GM03348 (cell line): ENCODE results near the gene TNNT1.
A peak's percentile ranks its signal among the peaks of the same experiment; 100 is the strongest.
"Not testable (repeated sequence)": the region's sequence is repeated elsewhere in the genome, so short reads cannot be mapped to it uniquely, and the experiment has no call there.

ENCODE experiments used
- DNase-seq: peaks from one replicate; pipeline ENCODE4 v3.0.0; 2012; ENCODE audit warnings: low spot score

TNNT1 gene

GRCh38 chr19:55149078-55150003 lies at the start of gene TNNT1:
Gene TNNT1 (minus strand): TSS chr19:55149206. CDS start chr19:55147157, 2,049 bp downstream.
- DNase-seq: no peak

GRCh38 chr19:55198651-55199050 lies 49.6 kb upstream of the TNNT1 start:
- no peak for DNase-seq

GRCh38 chr19:55197528-55197927 lies 48.5 kb upstream of the TNNT1 start:
- no peak for DNase-seq

- no peak for DNase-seq
Measured at GRCh38 chr19:55196803-55197202, 47.8 kb upstream of the TNNT1 start.

GRCh38 chr19:55193481-55193880 lies 44.5 kb upstream of the TNNT1 start:
- DNase-seq: no peak

- peak; percentile 88 for DNase-seq
Measured at GRCh38 chr19:55189403-55189835, 40.4 kb upstream of the TNNT1 start.

GRCh38 chr19:55188625-55189024 lies 39.6 kb upstream of the TNNT1 start:
- DNase-seq: no peak

GRCh38 chr19:55186080-55186479 lies 37.1 kb upstream of the TNNT1 start:
- no peak for DNase-seq

- no peak for DNase-seq
Measured at GRCh38 chr19:55181740-55182139, 32.7 kb upstream of the TNNT1 start.

GRCh38 chr19:55179606-55180484 lies 30.8 kb upstream of the TNNT1 start, which contains the start of gene SYT5:
Gene SYT5 (minus strand): TSS chr19:55180289. CDS start chr19:55179041, 1,248 bp downstream.
- peak; percentile 79 for DNase-seq

- peak; percentile 79 for DNase-seq
Measured at GRCh38 chr19:55178781-55179599, 30.0 kb upstream of the TNNT1 start.

GRCh38 chr19:55176076-55176475 lies 27.1 kb upstream of the TNNT1 start:
- DNase-seq: no peak

- no peak for DNase-seq
Measured at GRCh38 chr19:55175117-55175867, 26.3 kb upstream of the TNNT1 start.

- no peak for DNase-seq
Measured at GRCh38 chr19:55174425-55175116, 25.6 kb upstream of the TNNT1 start.

GRCh38 chr19:55173714-55174409 lies 24.9 kb upstream of the TNNT1 start:
- DNase-seq: peak; percentile 94

GRCh38 chr19:55173186-55173713 lies 24.2 kb upstream of the TNNT1 start:
- no peak for DNase-seq

- DNase-seq: peak; percentile 71
Measured at GRCh38 chr19:55172741-55173140, 23.7 kb upstream of the TNNT1 start.

- DNase-seq: not testable (repeated sequence)
Measured at GRCh38 chr19:55172318-55172717, 23.3 kb upstream of the TNNT1 start.

- DNase-seq: no peak
Measured at GRCh38 chr19:55171440-55171839, 22.4 kb upstream of the TNNT1 start.
